K562 (cell line): ENCODE results near the gene MYO1F. TPM values are rescaled to one million over a fixed set of nuclear protein-coding genes. Genes with fewer than 3 reads are reported as not detected.

Source experiments
- ATAC-seq: fragments of 200-7000 bp; cut with Tn5 transposase; 3 replicates; pipeline ENCODE4 v1.9.1; 2020; ENCODE audit warnings: moderate library complexity
- BruUV-seq: library from RNA; stranded (reverse); fragments of 400-500 nt; replicated peaks from 2 replicates; lab custom pipeline; 2021; lab: Mats Ljungman, UMichigan
- CTCF ChIA-PET: fragments of 300-600 bp; formaldehyde crosslinking; extraction: SDS; loops from one replicate; lab custom pipeline; 2021; ENCODE audit warnings: low intra/inter-chr PET ratio; lab: Yijun Ruan, JAX
- POLR2A ChIA-PET: fragments of 300-600, 350-650 bp; sonication (Branson Sonifier 250); formaldehyde crosslinking; extraction: SDS; loops from one replicate; lab custom pipeline; 2021; ENCODE audit warnings: antibody characterized with exemption, inconsistent platforms; lab: Yijun Ruan, JAX
- DNase-seq, 4 experiments: peaks; one replicate each; pipeline versions ENCODE4 v3.0.0 to v3.0.0-alpha.2; 2011 to 2018; ENCODE audit warnings: low spot score in 3 of 4, mixed read lengths in 3 of 4; ENCODE audit errors: extremely low read depth in 1 of 4
- FAIRE-seq: peaks from 2 replicates; lab custom pipeline; 2011; peaks lifted over from hg19 to GRCh38; lab: Jason Lieb, UNC
- H2AFZ ChIP-seq: 2 replicates; pipeline ENCODE4 v1.6.0; 2011; ENCODE audit warnings: low read depth, low read length, control low read depth, inconsistent platforms
- H3K27ac ChIP-seq: fragments of 200-600 bp; 3 replicates; pipeline ENCODE4 v1.8.0; 2011; ENCODE audit warnings: low read depth, mild to moderate bottlenecking, control low read depth, inconsistent platforms, low read length, moderate library complexity, mixed read lengths; ENCODE audit errors: extremely low read depth
- H3K27me3 ChIP-seq, 2 experiments: fragments of 300-600 bp in 1 of 2; 2 replicates in 1 of 2; 3 replicates in 1 of 2; pipeline versions ENCODE4 v1.6.0 to v1.8.0; 2011; ENCODE audit warnings: inconsistent platforms in 2 of 2, low read length in 2 of 2, mild to moderate bottlenecking in 1 of 2, mixed read lengths in 1 of 2, moderate library complexity in 1 of 2; ENCODE audit not compliant: control insufficient read depth in 2 of 2, insufficient read depth in 2 of 2
- H3K36me3 ChIP-seq: fragments of 300-600 bp; 3 replicates; pipeline ENCODE4 v1.8.0; 2011; ENCODE audit warnings: mild to moderate bottlenecking, low read length, inconsistent platforms; ENCODE audit not compliant: control insufficient read depth, insufficient read depth
- H3K4me1 ChIP-seq, 2 experiments: fragments of 200-600 bp in 1 of 2; replicated peaks in 1 of 2; 2 replicates in 1 of 2; 3 replicates in 1 of 2; pipeline versions ENCODE4 v1.5.1 to v1.8.0; 2011; ENCODE audit warnings: inconsistent platforms in 2 of 2, low read length in 2 of 2, mild to moderate bottlenecking in 1 of 2, mixed read lengths in 1 of 2, moderate library complexity in 1 of 2; ENCODE audit not compliant: control insufficient read depth in 2 of 2, insufficient read depth in 2 of 2
- H3K4me2 ChIP-seq: 2 replicates; pipeline ENCODE4 v1.6.1; 2011; ENCODE audit warnings: low read length, control low read depth, inconsistent platforms, mixed read lengths; ENCODE audit not compliant: insufficient read depth
- H3K4me3 ChIP-seq: fragments of 200-600 bp; sonication (generic), shearing (Covaris generic); 2 replicates; pipeline ENCODE4 v1.5.1; 2016; ENCODE audit warnings: control low read depth, inconsistent platforms
- H3K79me2 ChIP-seq: fragments of 200-600 bp; 3 replicates; pipeline ENCODE4 v1.8.0; 2011; ENCODE audit warnings: low read length, inconsistent platforms; ENCODE audit not compliant: control insufficient read depth, insufficient read depth
- H3K9ac ChIP-seq, 2 experiments: 2 replicates each; pipeline versions ENCODE4 v1.6.0 to v1.6.1; 2011; ENCODE audit warnings: low read depth in 2 of 2, low read length in 2 of 2, control low read depth in 1 of 2, inconsistent platforms in 1 of 2, mild to moderate bottlenecking in 1 of 2, mixed read lengths in 1 of 2; ENCODE audit not compliant: insufficient read depth in 1 of 2
- H3K9me1 ChIP-seq: one replicate; pipeline ENCODE4 v1.6.0; 2011; ENCODE audit warnings: inconsistent platforms, mild to moderate bottlenecking, low read length, moderate library complexity; ENCODE audit not compliant: control insufficient read depth, insufficient read depth
- H3K9me3 ChIP-seq: replicated peaks from 2 replicates; pipeline ENCODE4 v1.5.1; 2011; ENCODE audit warnings: low read depth, low read length, inconsistent platforms; ENCODE audit not compliant: control insufficient read depth, insufficient read depth
- H4K20me1 ChIP-seq: replicated peaks from 2 replicates; pipeline ENCODE4 v1.6.1; 2011; ENCODE audit warnings: low read length, inconsistent platforms, mixed read lengths; ENCODE audit not compliant: control insufficient read depth, insufficient read depth
- CREB3L1 ChIP-seq: fragments of 450-650 bp; IDR thresholded peaks from 2 replicates; pipeline ENCODE4 v1.6.1; 2014; ENCODE audit warnings: low read depth, mild to moderate bottlenecking, moderate library complexity, borderline replicate concordance
- ELF4 ChIP-seq: fragments of 450-650 bp; formaldehyde crosslinking; IDR thresholded peaks from 2 replicates; pipeline ENCODE4 v1.4.0; 2022; ENCODE audit warnings: missing genetic modification characterization
- GABPB2 ChIP-seq: fragments of 250-450 bp; sonication (Bioruptor Pico); conservative IDR thresholded peaks from 2 replicates; pipeline ENCODE4 v1.5.1; 2021; ENCODE audit warnings: mild to moderate bottlenecking
- MECOM ChIP-seq: fragments of 250-450 bp; sonication (Bioruptor Pico); IDR thresholded peaks from 2 replicates; pipeline ENCODE4 v1.8.0; 2022; ENCODE audit warnings: inconsistent platforms
- MYNN ChIP-seq, 2 experiments: sonication (generic); formaldehyde crosslinking in 1 of 2; IDR thresholded peaks; 2 replicates each; pipeline versions ENCODE4 v1.5.0 to v1.6.1; 2016 to 2020; ENCODE audit warnings: antibody characterized with exemption in 1 of 2, missing genetic modification reagents in 1 of 2
- POLR2AphosphoS2 ChIP-seq: IDR thresholded peaks from 2 replicates; pipeline ENCODE4 v1.6.1; 2012; ENCODE audit warnings: low read length, improper control_type of control experiment
- PTRF ChIP-seq: fragments of 450-650 bp; IDR thresholded peaks from 2 replicates; pipeline ENCODE4 v1.6.1; 2016; ENCODE audit warnings: mild to moderate bottlenecking, missing genetic modification characterization, missing compliant biosample characterization
- SMARCB1 ChIP-seq: IDR thresholded peaks from 2 replicates; pipeline ENCODE4 v1.6.1; 2011; ENCODE audit warnings: improper control_type of control experiment, low read depth; ENCODE audit not compliant: insufficient read length
- TEAD1 ChIP-seq, 2 experiments: fragments of 450-650 bp in 1 of 2; sonication (generic) in 1 of 2; formaldehyde crosslinking; IDR thresholded peaks; 2 replicates each; pipeline versions ENCODE4 v1.4.0 to v1.8.0; 2020 to 2022; ENCODE audit warnings: mild to moderate bottlenecking in 2 of 2, missing genetic modification reagents in 1 of 2
- ZKSCAN1 ChIP-seq: fragments of 150-350 bp; IDR thresholded peaks from 2 replicates; pipeline ENCODE4 v1.6.1; 2016; ENCODE audit warnings: low read depth, low read length
- ZNF354B ChIP-seq: fragments of 250-450 bp; sonication (Bioruptor Pico); IDR thresholded peaks from 2 replicates; pipeline ENCODE4 v1.4.0; 2020
- ZNF436 ChIP-seq: fragments of 250-450, 450-650 bp; sonication (Bioruptor Pico); formaldehyde crosslinking; IDR thresholded peaks from 2 replicates; pipeline ENCODE4 v1.7.0; 2020; ENCODE audit warnings: mild to moderate bottlenecking
- WGBS: fragments of 100-300 bp; shearing (Covaris generic); methylation state at CpG from one replicate; pipeline ENCODE4 v1.1.6; 2016; ENCODE audit warnings: low coverage, mixed read lengths; ENCODE audit not compliant: insufficient coverage; ENCODE audit errors: missing lambda C conversion rate; 5-methylcytosine and 5-hydroxymethylcytosine counted together
- in situ Hi-C: fragments of 300-500 bp; cut with MboI; formaldehyde crosslinking; loops from 4 replicates; pipeline ENCODE4 v1.15.0; 2018; ENCODE audit warnings: inconsistent platforms, mixed read lengths
- intact Hi-C: fragments of 100-400 bp; cut with micrococcal nuclease; formaldehyde crosslinking; loops from 2 replicates; pipeline ENCODE4 v1.14.2; 2022
- polyA plus RNA-seq, 8 experiments: library from polyadenylated mRNA; depleted of rRNA in 4 of 8; stranded (reverse) in 5 of 8; unstranded in 3 of 8; fragments of >200 nt; fragmentation: Nextera tagmentation in 2 of 8; fragmentation: Illumina TruSeq in 1 of 8; extraction: Ambion mirVana in 2 of 8; extraction: Trizol in 1 of 8; gene quantifications; 2 replicates each; pipeline versions ENCODE4 v1.2.1 to v1.2.3, GENCODE V29; 2011 to 2014; ENCODE audit warnings: inconsistent platforms in 1 of 8, missing spikeins in 1 of 8
- total RNA-seq, 7 experiments: library from RNA; depleted of rRNA in 6 of 7; stranded (reverse); fragments of >200 nt in 6 of 7; fragmentation: Illumina TruSeq in 2 of 7; extraction: Trizol in 2 of 7; gene quantifications; 2 replicates each; pipeline versions ENCODE4 v1.2.1 to v1.2.3, GENCODE V29; 2011 to 2021; ENCODE audit warnings: low replicate concordance in 1 of 7
- TF ChIP-seq, protein P1 (sequence below), 2 experiments: fragments of 450-650 bp in 1 of 2; sonication (generic) in 1 of 2; formaldehyde crosslinking in 1 of 2; IDR thresholded peaks; 2 replicates each; pipeline versions ENCODE4 v1.7.1 to v1.9.0; 2016 to 2022; ENCODE audit warnings: inconsistent platforms in 1 of 2, mild to moderate bottlenecking in 1 of 2, missing genetic modification reagents in 1 of 2

MYO1F gene
- total and polyA plus RNA-seq, 9 of the 15 experiments (the other 6 are each of a cell fraction or from before 2014, with no cell fraction given) = 0.78 to 9.4 (median 4.3) TPM

DNA sequence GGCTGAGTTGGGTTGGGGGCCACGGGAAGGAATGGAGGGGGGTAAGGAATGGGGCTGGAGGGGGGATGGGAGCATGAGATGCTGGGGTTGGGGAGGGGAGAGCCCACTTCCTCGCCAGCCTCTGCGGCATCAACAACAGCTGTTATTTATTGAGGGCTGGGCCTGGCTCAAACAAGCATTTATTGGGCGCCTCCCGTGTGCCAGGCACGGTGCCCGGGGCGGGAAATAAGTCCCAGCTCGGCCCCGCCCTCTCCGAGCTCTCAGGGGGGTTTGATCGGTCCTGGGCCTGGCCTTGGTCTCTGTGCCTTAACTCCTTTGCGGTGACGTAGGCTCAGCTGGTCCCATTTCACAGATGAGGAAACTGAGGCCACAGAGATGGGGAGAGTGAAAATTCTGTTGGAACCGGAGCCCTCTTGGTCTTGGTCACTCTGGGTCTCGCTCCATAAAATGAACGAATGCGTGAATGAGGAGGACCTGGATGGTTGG is 34.2 kb upstream of the MYO1F start:
- POLR2A ChIA-PET = no interaction called here
- intact Hi-C loops = loop anchor here (10.0 kb wide), 1 partner anchor 83 kb away; the partner anchor contains the start of gene ACTL9
- no peak overlapping the region for H3K4me2 ChIP-seq
- CTCF ChIA-PET = no interaction called here
- 45% methylated on average over 16 of the region's 18 CpGs for WGBS
- no peak overlapping the region for H3K4me3 ChIP-seq
- H3K27me3 ChIP-seq = peaks cover 0 to 13% of the 10 kb centered on the region in 2 experiments; a peak in 3 of 5 replicates
- H3K36me3 ChIP-seq = no peaks in the 10 kb centered on the region
- no peak for DNase-seq
- no peak for ATAC-seq
- no peaks in the 10 kb centered on the region for H3K79me2 ChIP-seq
- H2AFZ ChIP-seq = no peak overlapping the region
- H3K9ac ChIP-seq = no peak overlapping the region
- peaks cover 6 to 21% of the 10 kb centered on the region in 2 experiments; a peak in 3 of 5 replicates for H3K4me1 ChIP-seq
- no peak overlapping the region for H3K27ac ChIP-seq
- in situ Hi-C loops = loop anchor here (10.0 kb wide), 1 partner anchor 83 kb away; the partner anchor contains the start of gene ACTL9
- no peaks in the 10 kb centered on the region for H3K9me1 ChIP-seq
- H3K9me3 ChIP-seq = no peaks in the 10 kb centered on the region
- no peaks in the 10 kb centered on the region for H4K20me1 ChIP-seq
- no TSS peak for BruUV-seq
- no peak for FAIRE-seq
- TF ChIP-seq TEAD1 (CRISPR knock-in tag; IDR thresholded peaks at IDR 0.05) = no peak
- no peak for TF ChIP-seq ELF4 (CRISPR knock-in tag)
- TF ChIP-seq MYNN (IDR thresholded peaks at IDR 0.05) = no peak
- TF ChIP-seq MYNN (CRISPR knock-in tag; IDR thresholded peaks at IDR 0.05) = no peak
- TF ChIP-seq ZNF436 = no peak
- TF ChIP-seq POLR2AphosphoS2 = no peak
- TF ChIP-seq, protein P1, sequence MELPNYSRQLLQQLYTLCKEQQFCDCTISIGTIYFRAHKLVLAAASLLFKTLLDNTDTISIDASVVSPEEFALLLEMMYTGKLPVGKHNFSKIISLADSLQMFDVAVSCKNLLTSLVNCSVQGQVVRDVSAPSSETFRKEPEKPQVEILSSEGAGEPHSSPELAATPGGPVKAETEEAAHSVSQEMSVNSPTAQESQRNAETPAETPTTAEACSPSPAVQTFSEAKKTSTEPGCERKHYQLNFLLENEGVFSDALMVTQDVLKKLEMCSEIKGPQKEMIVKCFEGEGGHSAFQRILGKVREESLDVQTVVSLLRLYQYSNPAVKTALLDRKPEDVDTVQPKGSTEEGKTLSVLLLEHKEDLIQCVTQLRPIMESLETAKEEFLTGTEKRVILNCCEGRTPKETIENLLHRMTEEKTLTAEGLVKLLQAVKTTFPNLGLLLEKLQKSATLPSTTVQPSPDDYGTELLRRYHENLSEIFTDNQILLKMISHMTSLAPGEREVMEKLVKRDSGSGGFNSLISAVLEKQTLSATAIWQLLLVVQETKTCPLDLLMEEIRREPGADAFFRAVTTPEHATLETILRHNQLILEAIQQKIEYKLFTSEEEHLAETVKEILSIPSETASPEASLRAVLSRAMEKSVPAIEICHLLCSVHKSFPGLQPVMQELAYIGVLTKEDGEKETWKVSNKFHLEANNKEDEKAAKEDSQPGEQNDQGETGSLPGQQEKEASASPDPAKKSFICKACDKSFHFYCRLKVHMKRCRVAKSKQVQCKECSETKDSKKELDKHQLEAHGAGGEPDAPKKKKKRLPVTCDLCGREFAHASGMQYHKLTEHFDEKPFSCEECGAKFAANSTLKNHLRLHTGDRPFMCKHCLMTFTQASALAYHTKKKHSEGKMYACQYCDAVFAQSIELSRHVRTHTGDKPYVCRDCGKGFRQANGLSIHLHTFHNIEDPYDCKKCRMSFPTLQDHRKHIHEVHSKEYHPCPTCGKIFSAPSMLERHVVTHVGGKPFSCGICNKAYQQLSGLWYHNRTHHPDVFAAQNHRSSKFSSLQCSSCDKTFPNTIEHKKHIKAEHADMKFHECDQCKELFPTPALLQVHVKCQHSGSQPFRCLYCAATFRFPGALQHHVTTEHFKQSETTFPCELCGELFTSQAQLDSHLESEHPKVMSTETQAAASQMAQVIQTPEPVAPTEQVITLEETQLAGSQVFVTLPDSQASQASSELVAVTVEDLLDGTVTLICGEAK (IDR thresholded peaks at IDR 0.05) = no peak
- TF ChIP-seq, protein P1 (CRISPR knock-in tag; IDR thresholded peaks at IDR 0.05) = no peak
- no peak for TF ChIP-seq ZNF354B
- no peak for TF ChIP-seq MECOM
- no peak for TF ChIP-seq SMARCB1
- TF ChIP-seq ZKSCAN1 = no peak
- TF ChIP-seq PTRF (tag) = no peak
- no peak for TF ChIP-seq CREB3L1
- no peak for TF ChIP-seq GABPB2 (CRISPR knock-in tag)
